Mesenchymal stem cell (in vitro differentiated cells and primary cell): ENCODE results near the gene C1QTNF9.

Experiments
- DNase-seq: peaks from one replicate; pipeline ENCODE4 v3.0.0-alpha.2; 2013
- H2AFZ ChIP-seq: one replicate; pipeline ENCODE4 v1.6.1; 2013; ENCODE audit warnings: low read depth, mild to moderate bottlenecking, control low read depth, inconsistent platforms, low read length, moderate library complexity
- H2AK5ac ChIP-seq: 2 replicates; pipeline ENCODE4 v1.6.1; 2013; ENCODE audit warnings: low read length, moderate library complexity, mild to moderate bottlenecking, inconsistent platforms; ENCODE audit not compliant: severe bottlenecking
- H2BK120ac ChIP-seq: one replicate; pipeline ENCODE4 v1.6.1; 2013; ENCODE audit warnings: low read depth, mild to moderate bottlenecking, inconsistent platforms, low read length, moderate library complexity
- H2BK12ac ChIP-seq, 2 experiments: one replicate each; pipeline ENCODE4 v1.6.1; 2013; ENCODE audit warnings: inconsistent platforms in 2 of 2, low read length in 2 of 2, mild to moderate bottlenecking in 2 of 2, moderate library complexity in 2 of 2, control low read depth in 1 of 2
- H2BK15ac ChIP-seq: one replicate; pipeline ENCODE4 v1.6.1; 2013; ENCODE audit warnings: mild to moderate bottlenecking, low read depth, inconsistent platforms; ENCODE audit not compliant: poor library complexity, severe bottlenecking
- H2BK5ac ChIP-seq: 2 replicates; pipeline ENCODE4 v1.6.1; 2013; ENCODE audit warnings: low read depth, mild to moderate bottlenecking, low read length, control low read depth, inconsistent platforms; ENCODE audit not compliant: poor library complexity, severe bottlenecking
- H3K14ac ChIP-seq, 2 experiments: one replicate each; pipeline ENCODE4 v1.6.1; 2013; ENCODE audit warnings: inconsistent platforms in 2 of 2, low read length in 2 of 2, control low read depth in 1 of 2, mild to moderate bottlenecking in 1 of 2, moderate library complexity in 1 of 2
- H3K18ac ChIP-seq, 2 experiments: one replicate each; pipeline ENCODE4 v1.6.1; 2013; ENCODE audit warnings: inconsistent platforms in 2 of 2, low read length in 2 of 2, control low read depth in 1 of 2, low read depth in 1 of 2, mild to moderate bottlenecking in 1 of 2
- H3K23ac ChIP-seq, 2 experiments: one replicate each; pipeline ENCODE4 v1.6.1; 2013; ENCODE audit warnings: inconsistent platforms in 2 of 2, low read length in 2 of 2, mild to moderate bottlenecking in 2 of 2, moderate library complexity in 2 of 2, control low read depth in 1 of 2
- H3K27ac ChIP-seq: 2 replicates; pipeline ENCODE4 v1.5.1; 2013; ENCODE audit warnings: mild to moderate bottlenecking, moderate library complexity, low read length, control low read depth, inconsistent platforms; ENCODE audit not compliant: poor library complexity, severe bottlenecking
- H3K27me3 ChIP-seq, 2 experiments: 2 replicates each; pipeline versions ENCODE4 v1.6.1 to v1.7.0; 2013; ENCODE audit warnings: low read length in 2 of 2, mild to moderate bottlenecking in 2 of 2, moderate library complexity in 2 of 2, control low read depth in 1 of 2, inconsistent platforms in 1 of 2; ENCODE audit not compliant: control insufficient read depth in 1 of 2, insufficient read depth in 1 of 2
- H3K36me3 ChIP-seq, 2 experiments: 2 replicates each; pipeline versions ENCODE4 v1.6.1 to v1.7.0; 2013; ENCODE audit warnings: low read length in 2 of 2, control low read depth in 1 of 2, inconsistent platforms in 1 of 2, low read depth in 1 of 2, mild to moderate bottlenecking in 1 of 2; ENCODE audit not compliant: insufficient read depth in 2 of 2, control insufficient read depth in 1 of 2
- H3K4ac ChIP-seq, 2 experiments: one replicate each; pipeline ENCODE4 v1.6.1; 2013; ENCODE audit warnings: inconsistent platforms in 2 of 2, low read length in 2 of 2, mild to moderate bottlenecking in 2 of 2, moderate library complexity in 2 of 2, control low read depth in 1 of 2, low read depth in 1 of 2
- H3K4me1 ChIP-seq: 2 replicates; pipeline ENCODE4 v1.6.1; 2013; ENCODE audit warnings: low read depth, low read length, control low read depth; ENCODE audit not compliant: control insufficient read depth, insufficient read depth
- H3K4me2 ChIP-seq: 2 replicates; pipeline ENCODE4 v1.6.1; 2013; ENCODE audit warnings: low read length, mild to moderate bottlenecking, inconsistent platforms; ENCODE audit not compliant: poor library complexity, severe bottlenecking
- H3K4me3 ChIP-seq, 2 experiments: 2 replicates each; pipeline versions ENCODE4 v1.5.1 to v1.7.0; 2013; ENCODE audit warnings: low read length in 2 of 2, mild to moderate bottlenecking in 2 of 2, control low read depth in 1 of 2, low read depth in 1 of 2; ENCODE audit not compliant: insufficient read depth in 1 of 2
- H3K79me1 ChIP-seq: replicated peaks from 2 replicates; pipeline ENCODE4 v1.6.1; 2013; ENCODE audit warnings: mild to moderate bottlenecking, control low read depth, low read length, inconsistent platforms; ENCODE audit not compliant: poor library complexity, severe bottlenecking
- H3K9ac ChIP-seq: 2 replicates; pipeline ENCODE4 v1.7.0; 2013; ENCODE audit warnings: mild to moderate bottlenecking, low read length, moderate library complexity
- H3K9me3 ChIP-seq: 2 replicates; pipeline ENCODE4 v1.7.0; 2013; ENCODE audit warnings: mild to moderate bottlenecking, low read length; ENCODE audit not compliant: control insufficient read depth
- H4K8ac ChIP-seq: one replicate; pipeline ENCODE4 v1.6.1; 2013; ENCODE audit warnings: inconsistent platforms, mild to moderate bottlenecking, low read length, moderate library complexity
- H4K91ac ChIP-seq: one replicate; pipeline ENCODE4 v1.6.1; 2013; ENCODE audit warnings: mild to moderate bottlenecking, low read length, inconsistent platforms
- WGBS: methylation state at CpG from one replicate; pipeline ENCODE4 v1.1.7; 2013; ENCODE audit warnings: mixed read lengths; 5-methylcytosine and 5-hydroxymethylcytosine counted together

The C1QTNF9 gene

GRCh38 chr13:24273926-24274325, 35.5 kb upstream of the C1QTNF9 start:
- no peak overlapping the region for H2BK5ac ChIP-seq
- 94% methylated on average over 7 of the region's 7 CpGs for WGBS
- no peak for DNase-seq

GRCh38 chr13:24274452-24275021, 34.8 kb upstream of the C1QTNF9 start:
- no peak overlapping the region for H3K4me3 ChIP-seq
- no peak overlapping the region for H4K8ac ChIP-seq
- no peaks in the 10 kb centered on the region for H3K36me3 ChIP-seq
- H3K23ac ChIP-seq = no peak overlapping the region
- no peaks in the 10 kb centered on the region for H3K9me3 ChIP-seq
- peaks cover 18% of the 10 kb centered on the region for H3K4me1 ChIP-seq
- no peak overlapping the region for H2BK15ac ChIP-seq
- H3K14ac ChIP-seq = no peak overlapping the region
- no peak overlapping the region for H2BK12ac ChIP-seq
- DNase-seq = peak; percentile 86
- H3K4ac ChIP-seq = no peak overlapping the region
- H2AK5ac ChIP-seq = no peak overlapping the region
- H3K18ac ChIP-seq = no peak overlapping the region
- no peak overlapping the region for H2BK120ac ChIP-seq
- H3K9ac ChIP-seq = no peak overlapping the region
- H2BK5ac ChIP-seq = no peak overlapping the region
- no peak overlapping the region for H2AFZ ChIP-seq
- no peak overlapping the region for H3K4me2 ChIP-seq
- no peak overlapping the region for H4K91ac ChIP-seq
- WGBS = 60% methylated on average over 5 of the region's 6 CpGs
- H3K79me1 ChIP-seq = peaks cover 12% of the 10 kb centered on the region
- no peaks in the 10 kb centered on the region for H3K27me3 ChIP-seq
- no peak overlapping the region for H3K27ac ChIP-seq

More at GRCh38 chr13:24273926-24274325, 35.5 kb upstream of the C1QTNF9 start:
- Histone ChIP-seq H2AK5ac (no peak overlapping the region), H4K8ac (no peak overlapping the region), H3K27me3 (no peaks in the 10 kb centered on the region), H3K79me1 (peaks cover 10% of the 10 kb centered on the region), H3K4me3 (no peak overlapping the region), H3K36me3 (no peaks in the 10 kb centered on the region), H3K14ac (no peak overlapping the region), H3K4me1 (peaks cover 18% of the 10 kb centered on the region), H3K4me2 (no peak overlapping the region), H3K9me3 (no peaks in the 10 kb centered on the region), H2BK12ac (no peak overlapping the region), H3K18ac (no peak overlapping the region), H3K23ac (no peak overlapping the region), H3K4ac (no peak overlapping the region), H2BK120ac (no peak overlapping the region), H2AFZ (no peak overlapping the region), H2BK15ac (no peak overlapping the region), H3K9ac (no peak overlapping the region), H4K91ac (no peak overlapping the region), H3K27ac (no peak overlapping the region)

- H4K91ac ChIP-seq = no peak overlapping the region
- no peak overlapping the region for H3K9ac ChIP-seq
- peaks cover 18% of the 10 kb centered on the region for H3K4me1 ChIP-seq
- no peak overlapping the region for H3K4ac ChIP-seq
- H2BK5ac ChIP-seq = no peak overlapping the region
- no peak overlapping the region for H2BK12ac ChIP-seq
- peaks cover 12% of the 10 kb centered on the region for H3K79me1 ChIP-seq
- no peaks in the 10 kb centered on the region for H3K9me3 ChIP-seq
- no peak overlapping the region for H2AFZ ChIP-seq
- no peak overlapping the region for H2BK15ac ChIP-seq
- no peak overlapping the region for H3K18ac ChIP-seq
- no peak overlapping the region for H3K23ac ChIP-seq
- H3K14ac ChIP-seq = no peak overlapping the region
- H3K27me3 ChIP-seq = no peaks in the 10 kb centered on the region
- H3K4me3 ChIP-seq = no peak overlapping the region
- H2AK5ac ChIP-seq = no peak overlapping the region
- no peak overlapping the region for H4K8ac ChIP-seq
- no peak for DNase-seq
- no peak overlapping the region for H2BK120ac ChIP-seq
- no peak overlapping the region for H3K4me2 ChIP-seq
- H3K27ac ChIP-seq = no peak overlapping the region
- H3K36me3 ChIP-seq = no peaks in the 10 kb centered on the region
Observed at GRCh38 chr13:24275041-24275440, 34.3 kb upstream of the C1QTNF9 start.

- no peak overlapping the region for H2AK5ac ChIP-seq
- peaks cover 15% of the 10 kb centered on the region for H3K79me1 ChIP-seq
- H3K23ac ChIP-seq = no peak overlapping the region
- no peak overlapping the region for H2BK5ac ChIP-seq
- WGBS = 100% methylated on average over 2 of the region's 2 CpGs
- no peaks in the 10 kb centered on the region for H3K9me3 ChIP-seq
- H3K36me3 ChIP-seq = no peaks in the 10 kb centered on the region
- no peak overlapping the region for H3K14ac ChIP-seq
- no peak overlapping the region for H2BK120ac ChIP-seq
- no peak overlapping the region for H3K9ac ChIP-seq
- no peak overlapping the region for H4K8ac ChIP-seq
- H3K4me2 ChIP-seq = no peak overlapping the region
- no peak overlapping the region for H3K18ac ChIP-seq
- H3K4me3 ChIP-seq = no peak overlapping the region
- H3K27ac ChIP-seq = no peak overlapping the region
- no peak overlapping the region for H2BK12ac ChIP-seq
- H3K27me3 ChIP-seq = no peaks in the 10 kb centered on the region
- no peak overlapping the region for H2AFZ ChIP-seq
- no peak overlapping the region for H2BK15ac ChIP-seq
- H3K4me1 ChIP-seq = peaks cover 20% of the 10 kb centered on the region
- H3K4ac ChIP-seq = no peak overlapping the region
- H4K91ac ChIP-seq = no peak overlapping the region
- no peak for DNase-seq
Observed at GRCh38 chr13:24276306-24276705, 33.1 kb upstream of the C1QTNF9 start.
